Measurements from ENCODE around the gene UBE2Q1.

DNA sequence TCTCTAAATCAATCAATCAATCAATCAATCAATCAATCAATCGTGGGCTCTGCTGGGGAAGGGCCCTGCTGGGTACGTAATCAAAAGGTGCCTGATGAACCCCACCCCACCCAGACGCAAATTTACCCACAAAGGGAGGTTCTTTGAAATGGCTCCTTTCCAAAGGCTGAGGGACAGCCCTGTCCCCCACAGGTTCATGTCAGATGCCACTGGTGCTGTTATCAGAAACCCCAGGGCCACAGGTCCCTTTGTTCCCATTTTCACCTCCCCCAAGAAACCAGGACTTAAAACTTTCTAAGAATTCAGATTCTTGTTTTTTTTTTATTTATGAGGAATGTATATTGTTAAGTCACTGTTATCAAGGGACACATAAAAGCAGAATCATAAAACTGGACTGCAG is 23.3 kb upstream of the UBE2Q1 start:
- TF ChIP-seq, protein P1, sequence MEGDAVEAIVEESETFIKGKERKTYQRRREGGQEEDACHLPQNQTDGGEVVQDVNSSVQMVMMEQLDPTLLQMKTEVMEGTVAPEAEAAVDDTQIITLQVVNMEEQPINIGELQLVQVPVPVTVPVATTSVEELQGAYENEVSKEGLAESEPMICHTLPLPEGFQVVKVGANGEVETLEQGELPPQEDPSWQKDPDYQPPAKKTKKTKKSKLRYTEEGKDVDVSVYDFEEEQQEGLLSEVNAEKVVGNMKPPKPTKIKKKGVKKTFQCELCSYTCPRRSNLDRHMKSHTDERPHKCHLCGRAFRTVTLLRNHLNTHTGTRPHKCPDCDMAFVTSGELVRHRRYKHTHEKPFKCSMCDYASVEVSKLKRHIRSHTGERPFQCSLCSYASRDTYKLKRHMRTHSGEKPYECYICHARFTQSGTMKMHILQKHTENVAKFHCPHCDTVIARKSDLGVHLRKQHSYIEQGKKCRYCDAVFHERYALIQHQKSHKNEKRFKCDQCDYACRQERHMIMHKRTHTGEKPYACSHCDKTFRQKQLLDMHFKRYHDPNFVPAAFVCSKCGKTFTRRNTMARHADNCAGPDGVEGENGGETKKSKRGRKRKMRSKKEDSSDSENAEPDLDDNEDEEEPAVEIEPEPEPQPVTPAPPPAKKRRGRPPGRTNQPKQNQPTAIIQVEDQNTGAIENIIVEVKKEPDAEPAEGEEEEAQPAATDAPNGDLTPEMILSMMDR (IDR thresholded peaks at IDR 0.05 in 8 of 11, conservative IDR thresholded peaks at IDR 0.05 in 3 of 11): no peak
- TF ChIP-seq POLR2A (IDR thresholded peaks at IDR 0.05): no peak
